Transverse colon (tissue), 4 donors: Measurements from ENCODE around the gene MTHFSD.

Experiments used
- CTCF ChIP-seq, 5 experiments: fragments of 200-600 bp in 3 of 5; fragments of 450-650 bp in 2 of 5; sonication (generic) in 3 of 5; IDR thresholded peaks; 1 replicate in 2 of 5; 2 replicates in 3 of 5; pipeline ENCODE4 v1.5.1; 2016 to 2017; ENCODE audit warnings: antibody characterized with exemption in 5 of 5, inconsistent platforms in 3 of 5, mild to moderate bottlenecking in 2 of 5, moderate library complexity in 1 of 5
- EP300 ChIP-seq: sonication (generic); formaldehyde crosslinking; IDR thresholded peaks from one replicate; pipeline ENCODE4 v1.6.1; 2017; ENCODE audit warnings: antibody characterized with exemption, low read depth
- POLR2A ChIP-seq: fragments of 450-650 bp; IDR thresholded peaks from one replicate; pipeline ENCODE4 v1.6.1; 2016; ENCODE audit warnings: antibody characterized with exemption, mild to moderate bottlenecking, moderate library complexity
- POLR2AphosphoS5 ChIP-seq, 3 donors: sonication (generic); formaldehyde crosslinking; IDR thresholded peaks; one replicate each; pipeline ENCODE4 v1.6.1; 2016; ENCODE audit warnings: antibody characterized with exemption in 3 of 3

GRCh38 chr16:86522634-86523033 lies 32.4 kb downstream of the MTHFSD start:
- no peak for TF ChIP-seq EP300
- no peak for TF ChIP-seq POLR2A
- no peak for TF ChIP-seq CTCF (IDR thresholded peaks at IDR 0.05)
- TF ChIP-seq POLR2AphosphoS5 (IDR thresholded peaks at IDR 0.05), result no peak
